Measurements from ENCODE around the gene C1QA. TPM values are rescaled to one million over a fixed set of nuclear protein-coding genes. Genes with fewer than 3 reads are reported as not detected.

The C1QA gene
- total and polyA plus RNA-seq, 12 donors, result 16.4 to 386 (median 34.6) TPM

DNA sequence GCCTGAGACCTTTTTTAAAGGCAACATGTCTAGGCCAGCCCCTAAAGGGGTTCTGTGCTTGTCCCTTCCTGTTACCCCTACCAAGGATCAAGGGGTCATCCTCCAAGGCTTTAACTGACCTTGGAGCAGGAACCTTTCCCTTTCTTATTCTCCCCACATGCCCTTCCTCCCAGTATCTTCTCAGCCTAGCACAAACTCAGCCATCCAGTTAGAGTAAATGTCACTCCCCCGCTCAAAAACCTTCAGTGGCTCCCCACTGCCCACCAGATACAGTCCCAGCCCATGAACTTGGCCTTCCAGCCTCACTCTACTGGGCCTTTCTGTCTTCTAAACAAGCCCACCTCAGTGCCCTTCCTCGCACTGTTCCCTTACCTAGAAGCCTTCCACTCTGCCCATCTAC lies 25.5 kb downstream of the C1QA start:
- Histone ChIP-seq H3K36me3 (peaks cover 0 to 24% (median 0%) of the 10 kb centered on the region in 9 donors), H3K4me3 (no peak overlapping the region), H3K27me3 (peaks cover 0 to 40% (median 8%) of the 10 kb centered on the region in 7 donors), H3K9me3 (no peaks in the 10 kb centered on the region), H3K27ac (no peak overlapping the region), H3K4me1 (no peaks in the 10 kb centered on the region)
- ATAC-seq (peak in 1 of 8 donors; percentile 14), DNase-seq (no peak)
- intact Hi-C loops (cut with DNase I), result no loop called here
- TF ChIP-seq, protein P1, sequence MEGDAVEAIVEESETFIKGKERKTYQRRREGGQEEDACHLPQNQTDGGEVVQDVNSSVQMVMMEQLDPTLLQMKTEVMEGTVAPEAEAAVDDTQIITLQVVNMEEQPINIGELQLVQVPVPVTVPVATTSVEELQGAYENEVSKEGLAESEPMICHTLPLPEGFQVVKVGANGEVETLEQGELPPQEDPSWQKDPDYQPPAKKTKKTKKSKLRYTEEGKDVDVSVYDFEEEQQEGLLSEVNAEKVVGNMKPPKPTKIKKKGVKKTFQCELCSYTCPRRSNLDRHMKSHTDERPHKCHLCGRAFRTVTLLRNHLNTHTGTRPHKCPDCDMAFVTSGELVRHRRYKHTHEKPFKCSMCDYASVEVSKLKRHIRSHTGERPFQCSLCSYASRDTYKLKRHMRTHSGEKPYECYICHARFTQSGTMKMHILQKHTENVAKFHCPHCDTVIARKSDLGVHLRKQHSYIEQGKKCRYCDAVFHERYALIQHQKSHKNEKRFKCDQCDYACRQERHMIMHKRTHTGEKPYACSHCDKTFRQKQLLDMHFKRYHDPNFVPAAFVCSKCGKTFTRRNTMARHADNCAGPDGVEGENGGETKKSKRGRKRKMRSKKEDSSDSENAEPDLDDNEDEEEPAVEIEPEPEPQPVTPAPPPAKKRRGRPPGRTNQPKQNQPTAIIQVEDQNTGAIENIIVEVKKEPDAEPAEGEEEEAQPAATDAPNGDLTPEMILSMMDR (IDR thresholded peaks at IDR 0.05), result no peak
- WGBS, 2 donors, result 81 to 95% methylated on average over 2 of the region's 2 CpGs

DNA sequence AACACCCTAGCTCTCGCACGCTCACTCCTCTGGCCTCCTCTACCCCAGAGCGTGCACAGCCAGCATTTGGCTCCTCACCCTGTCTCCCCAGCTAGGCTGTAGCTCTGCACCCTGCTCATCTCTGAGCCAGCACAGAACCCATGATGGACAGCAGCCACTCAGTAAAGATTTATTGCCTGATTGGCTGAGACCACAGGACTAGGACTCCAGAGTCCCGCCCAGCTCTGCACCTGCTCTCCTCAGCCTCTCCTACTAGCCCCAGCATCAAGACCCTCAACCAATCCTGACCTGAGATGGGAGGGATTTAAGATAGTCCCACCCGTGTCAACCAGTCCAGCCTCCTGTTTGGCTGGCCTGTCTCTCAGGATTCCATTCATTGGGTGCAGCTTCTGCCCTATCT lies 25.9 kb downstream of the C1QA start:
- DNase-seq (no peak), ATAC-seq (peak in 7 of 8 donors; percentile 14 to 61 (median 46))
- Histone ChIP-seq H3K36me3 (peaks cover 0 to 24% (median 0%) of the 10 kb centered on the region in 9 donors), H3K27ac (no peak overlapping the region), H3K27me3 (peaks cover 0 to 39% (median 4%) of the 10 kb centered on the region in 7 donors), H3K4me1 (no peaks in the 10 kb centered on the region), H3K4me3 (no peak overlapping the region), H3K9me3 (no peaks in the 10 kb centered on the region)
- TF ChIP-seq, protein P1 (IDR thresholded peaks at IDR 0.05), result no peak
- intact Hi-C loops (cut with DNase I), result no loop called here
- WGBS, 2 donors, result 60 to 73% methylated on average over 5 of the region's 5 CpGs

DNA sequence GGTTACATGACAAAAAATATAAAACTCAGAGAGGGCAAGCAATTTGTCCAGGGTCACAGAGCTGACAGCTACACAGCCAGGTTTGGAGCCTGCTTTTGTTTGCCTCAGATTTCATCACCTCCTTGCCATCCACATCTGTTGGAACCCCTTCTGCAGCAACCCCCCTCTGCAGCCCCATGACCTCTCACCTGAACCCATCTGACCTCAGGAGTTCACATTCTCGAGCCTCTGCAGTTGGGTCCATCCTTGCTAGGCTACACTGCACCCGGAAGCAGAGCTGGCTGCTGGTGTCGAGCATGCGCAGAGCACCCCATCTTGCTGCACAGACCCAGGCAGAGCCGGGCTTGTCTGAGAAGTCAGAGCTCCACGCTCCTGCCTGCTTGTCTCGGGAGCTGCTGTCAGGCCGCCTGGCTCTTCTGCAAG lies 26.6 kb downstream of the C1QA start:
- ATAC-seq, result peak in 1 of 8 donors; percentile 14
- WGBS, 2 donors, result 76 to 80% methylated on average over 8 of the region's 8 CpGs
- TF ChIP-seq, protein P1 (IDR thresholded peaks at IDR 0.05), result no peak
- H3K27ac ChIP-seq, result no peak overlapping the region
- H3K27me3 ChIP-seq, result peaks cover 0 to 41% (median 3%) of the 10 kb centered on the region in 7 donors
- H3K36me3 ChIP-seq, result peaks cover 0 to 24% (median 0%) of the 10 kb centered on the region in 9 donors
- intact Hi-C loops (cut with DNase I), result no loop called here
- H3K4me3 ChIP-seq, result no peak overlapping the region
- DNase-seq, result no peak
- H3K9me3 ChIP-seq, result no peaks in the 10 kb centered on the region
- no peaks in the 10 kb centered on the region for H3K4me1 ChIP-seq

DNA sequence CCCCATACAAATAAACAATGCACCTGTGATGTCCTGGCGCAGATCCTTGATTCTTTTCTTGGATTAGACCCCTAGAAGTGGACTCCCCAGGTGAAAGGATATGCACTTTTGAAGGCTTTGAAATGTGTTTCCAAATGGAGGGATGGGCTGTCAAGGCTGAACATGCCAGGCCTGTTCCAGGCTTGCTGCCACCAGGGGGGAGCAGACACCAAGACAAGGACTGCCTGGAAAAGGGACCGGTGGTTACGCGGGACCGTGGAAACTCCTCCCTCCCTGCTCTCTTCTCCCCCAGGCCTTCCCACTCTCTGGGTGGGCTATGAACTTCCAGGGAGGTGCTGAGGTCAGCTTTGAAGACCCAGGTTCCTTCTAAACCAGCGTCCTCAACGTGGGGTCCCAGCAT lies 29.3 kb downstream of the C1QA start:
- Histone ChIP-seq H3K9me3 (no peaks in the 10 kb centered on the region), H3K27ac (no peak overlapping the region), H3K36me3 (peaks cover 0 to 10% (median 0%) of the 10 kb centered on the region in 9 donors), H3K4me1 (no peaks in the 10 kb centered on the region), H3K27me3 (peaks cover 0 to 53% (median 19%) of the 10 kb centered on the region in 7 donors), H3K4me3 (no peak overlapping the region)
- WGBS, 2 donors, result 40 to 50% methylated on average over 7 of the region's 7 CpGs
- DNase-seq (no peak), ATAC-seq (peak in 1 of 8 donors; percentile 39)
- TF ChIP-seq, protein P1 (IDR thresholded peaks at IDR 0.05), result peak in 7 of 9 donors; percentile 10 to 44 (median 33)
- intact Hi-C loops (cut with DNase I), result no loop called here

Measured in heart right ventricle (tissue), 16 donors.